ENCODE results near the gene CAMSAP1. TPM values are rescaled to one million over a fixed set of nuclear protein-coding genes. Genes with fewer than 3 reads are reported as not detected.

CAMSAP1 gene
- total RNA-seq, 1 donor from 2014 or later = 31.1 TPM

GRCh38 chr9:135905380-135906258 is 1.7 kb downstream of the CAMSAP1 start:
- TF ChIP-seq, protein P1, sequence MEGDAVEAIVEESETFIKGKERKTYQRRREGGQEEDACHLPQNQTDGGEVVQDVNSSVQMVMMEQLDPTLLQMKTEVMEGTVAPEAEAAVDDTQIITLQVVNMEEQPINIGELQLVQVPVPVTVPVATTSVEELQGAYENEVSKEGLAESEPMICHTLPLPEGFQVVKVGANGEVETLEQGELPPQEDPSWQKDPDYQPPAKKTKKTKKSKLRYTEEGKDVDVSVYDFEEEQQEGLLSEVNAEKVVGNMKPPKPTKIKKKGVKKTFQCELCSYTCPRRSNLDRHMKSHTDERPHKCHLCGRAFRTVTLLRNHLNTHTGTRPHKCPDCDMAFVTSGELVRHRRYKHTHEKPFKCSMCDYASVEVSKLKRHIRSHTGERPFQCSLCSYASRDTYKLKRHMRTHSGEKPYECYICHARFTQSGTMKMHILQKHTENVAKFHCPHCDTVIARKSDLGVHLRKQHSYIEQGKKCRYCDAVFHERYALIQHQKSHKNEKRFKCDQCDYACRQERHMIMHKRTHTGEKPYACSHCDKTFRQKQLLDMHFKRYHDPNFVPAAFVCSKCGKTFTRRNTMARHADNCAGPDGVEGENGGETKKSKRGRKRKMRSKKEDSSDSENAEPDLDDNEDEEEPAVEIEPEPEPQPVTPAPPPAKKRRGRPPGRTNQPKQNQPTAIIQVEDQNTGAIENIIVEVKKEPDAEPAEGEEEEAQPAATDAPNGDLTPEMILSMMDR (conservative IDR thresholded peaks at IDR 0.05; ENCODE audit: low read depth, low read length) = no peak
- peak overlapping the region; percentile 61 for H3K4me3 ChIP-seq (ENCODE audit: low read depth, low read length)
- peak; percentile 37 for DNase-seq (ENCODE audit: low read depth)

- no peak overlapping the region for H3K4me3 ChIP-seq (ENCODE audit: low read depth, low read length)
- TF ChIP-seq, protein P1 (conservative IDR thresholded peaks at IDR 0.05; ENCODE audit: low read depth, low read length) = no peak
- no peak for DNase-seq (ENCODE audit: low read depth)
Measured at GRCh38 chr9:135903786-135904520, 3.4 kb downstream of the CAMSAP1 start.

- no peak for DNase-seq (ENCODE audit: low read depth)
- TF ChIP-seq, protein P1 (conservative IDR thresholded peaks at IDR 0.05; ENCODE audit: low read depth, low read length) = no peak
- no peak overlapping the region for H3K4me3 ChIP-seq (ENCODE audit: low read depth, low read length)
Measured at GRCh38 chr9:135903358-135903656, 4.0 kb downstream of the CAMSAP1 start.

DNA sequence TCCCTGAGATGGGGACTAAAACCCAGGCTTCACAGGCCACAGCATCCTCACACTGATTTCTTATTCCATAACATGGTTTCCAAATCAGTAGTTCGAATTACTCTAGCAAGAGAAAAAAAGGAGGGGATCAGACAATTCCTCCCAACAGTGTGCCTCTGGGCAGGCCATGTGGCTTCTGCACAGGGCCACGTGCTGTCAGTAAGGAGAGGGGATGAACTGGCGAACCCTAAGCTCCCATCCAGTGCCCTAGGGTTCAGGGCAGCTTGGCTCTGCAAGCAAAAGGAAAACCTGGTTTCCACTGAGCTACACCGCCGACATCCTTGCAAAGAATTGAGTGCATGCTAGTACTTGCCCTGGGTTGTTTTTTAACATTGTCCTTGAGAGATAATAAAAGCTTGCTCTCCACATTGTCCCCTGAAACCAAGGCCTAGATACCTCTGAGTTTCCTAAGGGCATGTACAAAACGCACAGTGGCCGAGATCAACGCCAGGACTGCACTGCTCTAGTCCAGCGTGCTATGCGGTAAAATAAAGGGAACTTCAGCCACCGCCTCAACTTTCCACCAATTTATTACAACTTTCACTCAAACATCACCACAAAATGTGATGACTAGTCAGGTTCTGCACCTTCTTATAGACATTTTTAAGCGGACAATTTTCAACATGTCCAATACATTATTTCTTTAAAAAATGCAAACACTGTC is 4.5 kb downstream of the CAMSAP1 start:
- TF ChIP-seq, protein P1 (conservative IDR thresholded peaks at IDR 0.05; ENCODE audit: low read depth, low read length) = no peak
- no peak overlapping the region for H3K4me3 ChIP-seq (ENCODE audit: low read depth, low read length)
- no peak for DNase-seq (ENCODE audit: low read depth)

DNA sequence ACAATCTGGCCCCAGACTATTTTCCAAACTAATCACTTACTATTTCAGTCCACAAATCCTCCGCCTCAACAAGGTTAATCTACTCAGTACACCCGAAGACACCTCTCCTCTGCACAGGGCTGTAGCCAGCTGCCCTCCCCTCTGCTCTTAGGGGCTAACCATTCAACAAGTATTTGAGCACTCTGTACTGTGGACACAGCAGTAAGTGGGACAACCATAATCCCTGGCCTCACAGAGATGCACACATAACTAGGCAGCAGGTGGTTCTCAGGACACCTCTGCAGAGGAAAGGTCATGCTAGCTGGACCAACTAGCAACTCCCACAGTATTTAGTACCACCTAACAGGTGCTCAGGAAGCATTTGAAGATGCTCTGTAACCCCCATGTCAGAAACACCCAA is 5.5 kb downstream of the CAMSAP1 start:
- no peak overlapping the region for H3K4me3 ChIP-seq (ENCODE audit: low read depth, low read length)
- TF ChIP-seq, protein P1 (conservative IDR thresholded peaks at IDR 0.05; ENCODE audit: low read depth, low read length) = no peak
- no peak for DNase-seq (ENCODE audit: low read depth)

- H3K4me3 ChIP-seq (ENCODE audit: low read depth, low read length) = no peak overlapping the region
- TF ChIP-seq, protein P1 (conservative IDR thresholded peaks at IDR 0.05; ENCODE audit: low read depth, low read length) = no peak
- no peak for DNase-seq (ENCODE audit: low read depth)
Measured at GRCh38 chr9:135901031-135901758, 6.2 kb downstream of the CAMSAP1 start.

Measured in epithelial cell of proximal tubule (primary cell).